ENCODE data around the gene CHRND.

Gene CHRND

DNA sequence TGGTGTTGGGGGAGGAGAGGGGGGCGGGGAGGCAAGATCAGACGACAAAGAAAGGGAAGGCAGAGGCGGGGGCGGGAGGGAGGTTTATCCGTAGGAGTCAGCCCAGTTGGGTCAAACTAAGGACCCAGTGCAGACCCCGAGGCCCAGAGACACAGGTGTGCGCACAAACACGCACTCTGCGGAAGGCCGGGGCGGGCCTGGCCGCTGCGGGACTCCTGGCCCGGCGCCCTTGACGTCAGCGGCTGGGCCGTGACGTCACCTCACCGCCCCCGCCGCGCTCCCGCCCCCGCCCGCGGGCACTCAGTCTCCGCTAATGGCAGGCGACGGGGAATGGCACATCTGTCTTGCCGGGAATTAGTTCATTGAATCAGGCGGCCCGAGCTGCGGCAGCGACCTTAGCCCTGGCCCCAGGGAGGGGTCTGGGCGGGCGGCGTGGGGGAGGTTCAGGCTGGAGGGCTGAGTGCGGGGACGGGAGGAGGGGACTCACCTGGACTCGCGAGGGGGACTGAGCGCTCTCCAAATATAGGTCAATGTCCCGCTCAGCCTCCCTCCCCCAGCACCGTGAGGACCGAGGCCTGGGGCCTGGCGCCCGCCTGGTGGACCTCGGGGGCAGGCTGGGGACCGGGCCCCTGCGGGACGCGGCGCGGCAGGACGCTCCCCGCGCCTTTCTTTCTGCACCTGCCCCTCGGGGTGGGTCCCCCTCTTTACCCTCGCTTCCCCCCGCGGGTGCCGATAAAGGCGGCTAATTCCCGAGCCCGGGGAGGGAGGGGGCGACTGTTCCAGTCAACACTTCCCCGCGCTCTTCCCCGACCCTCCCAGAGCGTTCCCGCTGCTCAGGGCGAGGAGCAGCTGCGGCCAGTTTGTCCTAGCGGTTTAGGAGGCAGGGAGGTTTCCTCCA lies 22.8 kb upstream of the CHRND start:
- DNase-seq (ENCODE audit: low spot score) = peak; percentile 83

DNA sequence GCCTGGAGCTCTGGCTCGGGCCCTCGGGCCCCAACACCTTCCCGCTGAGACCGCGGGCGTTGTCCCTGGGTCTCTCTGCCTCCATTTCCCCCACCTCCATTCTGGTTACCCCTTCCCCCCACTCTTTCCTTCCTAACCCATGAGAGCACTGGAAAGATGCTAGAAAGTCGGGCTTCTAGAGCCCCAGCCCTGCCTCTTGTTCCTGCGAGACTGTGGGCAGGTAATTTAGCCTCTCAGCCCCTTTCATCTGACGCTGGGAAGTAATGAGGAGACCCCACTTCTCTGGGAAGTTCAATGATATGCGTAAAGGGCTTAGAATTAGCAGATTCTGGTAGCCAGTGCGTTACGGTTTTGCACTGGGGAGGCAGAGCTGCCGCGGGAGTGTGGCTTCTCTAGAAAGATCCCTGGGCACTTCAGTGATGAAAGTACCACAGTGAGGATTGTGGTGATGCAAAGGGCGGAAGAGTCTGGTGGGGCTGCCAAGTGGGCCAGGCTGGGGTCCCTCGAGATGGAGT lies 22.1 kb upstream of the CHRND start:
- DNase-seq (ENCODE audit: low spot score) = no peak

DNA sequence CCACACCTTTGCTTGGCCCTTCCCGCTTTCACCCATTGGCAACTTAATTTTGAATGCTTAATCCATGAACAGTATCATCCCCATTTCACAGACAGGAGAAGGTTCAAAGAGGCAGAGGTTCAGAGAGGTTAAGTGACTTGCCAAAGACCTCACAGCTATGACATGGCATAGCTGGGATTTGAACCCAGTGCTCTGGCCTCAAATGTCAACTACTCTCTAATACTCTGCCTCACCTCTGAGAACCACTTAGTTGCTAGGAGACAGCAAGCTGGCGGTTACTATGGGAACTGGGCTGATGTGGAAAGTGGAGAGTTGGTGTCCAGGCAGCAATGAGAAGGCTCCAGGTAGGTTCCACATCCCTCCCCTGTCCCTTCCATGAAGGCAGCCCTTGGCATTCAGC lies 21.5 kb upstream of the CHRND start:
- DNase-seq (ENCODE audit: low spot score) = no peak

GRCh38 chr2:232505856-232506255 lies 20.1 kb upstream of the CHRND start:
- no peak for DNase-seq (ENCODE audit: low spot score)

DNA sequence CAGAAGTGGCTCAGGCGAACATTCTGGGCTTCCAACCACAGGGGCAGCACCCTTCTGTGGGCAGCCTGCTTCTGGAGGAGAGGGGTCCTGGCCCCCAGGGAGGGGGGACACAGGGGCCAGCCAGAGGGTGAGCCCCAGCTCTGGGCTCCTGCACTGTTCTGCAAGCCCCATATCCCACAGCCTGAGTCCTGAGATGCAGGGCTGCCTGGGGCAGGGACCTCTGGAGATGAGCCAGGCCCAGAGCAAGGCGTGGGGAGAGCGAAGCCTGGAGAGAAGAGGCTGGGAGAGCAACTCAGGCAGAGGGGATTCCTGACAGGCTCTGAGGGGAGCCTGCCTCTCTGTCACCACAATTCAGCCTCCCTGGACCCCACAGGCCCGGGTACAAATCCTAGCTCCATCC lies 19.3 kb upstream of the CHRND start:
- no peak for DNase-seq (ENCODE audit: low spot score)

DNA sequence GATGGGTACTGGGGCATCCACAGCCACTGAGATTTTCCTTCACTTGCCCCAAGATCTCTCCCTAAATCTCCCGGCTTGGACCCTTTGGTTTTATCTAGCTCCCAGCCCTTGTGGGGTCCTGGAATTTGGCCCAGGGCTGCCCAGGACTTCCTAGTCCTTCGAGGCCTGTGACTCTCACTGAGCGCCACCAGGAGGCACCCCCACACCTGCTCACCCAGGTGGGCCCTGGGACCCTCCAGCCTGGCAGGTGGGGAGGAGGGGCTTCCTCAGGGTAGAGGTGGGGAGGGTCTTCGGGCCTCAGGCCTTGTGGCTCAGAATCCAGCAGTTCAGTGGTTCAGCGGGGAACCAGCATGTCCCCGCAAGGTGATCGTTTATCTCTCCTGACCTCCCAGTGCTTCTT lies 17.7 kb upstream of the CHRND start:
- no peak for DNase-seq (ENCODE audit: low spot score)

GRCh38 chr2:232511336-232511890 lies 14.5 kb upstream of the CHRND start:
- no peak for DNase-seq (ENCODE audit: low spot score)

DNA sequence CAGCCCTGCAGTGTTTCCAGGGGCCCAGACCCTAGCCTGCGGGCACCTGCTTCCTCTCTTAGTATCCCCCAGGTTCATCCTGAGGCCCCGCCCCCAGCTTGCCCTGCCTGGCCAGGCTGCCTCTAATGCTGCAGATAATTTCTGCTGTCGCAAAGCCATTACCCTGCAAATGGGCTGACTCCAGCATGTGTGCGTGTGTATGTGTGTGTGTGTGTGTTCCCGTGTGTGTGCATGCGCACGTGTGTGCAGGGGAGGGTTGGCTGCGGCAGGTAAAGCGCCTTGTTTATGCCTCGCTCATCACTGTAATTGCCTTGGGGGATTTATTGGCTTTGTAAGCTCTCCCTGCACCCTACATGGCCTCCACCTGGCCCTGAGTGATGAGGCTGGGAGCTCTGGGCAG lies 13.4 kb upstream of the CHRND start:
- DNase-seq (ENCODE audit: low spot score) = no peak

DNA sequence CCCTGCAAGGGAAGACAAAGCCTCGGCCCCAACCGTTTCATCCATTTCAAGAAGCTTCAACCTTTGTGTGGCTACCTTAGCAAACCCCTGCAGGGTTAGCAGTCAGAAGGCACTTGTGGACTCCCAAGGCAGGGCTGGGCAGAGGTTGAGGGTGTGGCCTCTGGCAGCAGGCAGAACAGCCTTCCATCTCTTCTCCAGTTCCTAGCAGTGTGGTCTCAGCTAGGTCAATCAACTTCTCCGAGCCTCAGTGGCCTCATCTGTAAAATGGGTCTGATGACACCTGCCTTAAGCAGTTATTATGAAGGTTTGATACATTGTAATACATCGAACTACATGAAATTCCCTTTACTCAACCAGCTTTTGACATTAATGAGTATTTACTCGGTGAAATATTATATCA lies 12.6 kb upstream of the CHRND start:
- no peak for DNase-seq (ENCODE audit: low spot score)

DNA sequence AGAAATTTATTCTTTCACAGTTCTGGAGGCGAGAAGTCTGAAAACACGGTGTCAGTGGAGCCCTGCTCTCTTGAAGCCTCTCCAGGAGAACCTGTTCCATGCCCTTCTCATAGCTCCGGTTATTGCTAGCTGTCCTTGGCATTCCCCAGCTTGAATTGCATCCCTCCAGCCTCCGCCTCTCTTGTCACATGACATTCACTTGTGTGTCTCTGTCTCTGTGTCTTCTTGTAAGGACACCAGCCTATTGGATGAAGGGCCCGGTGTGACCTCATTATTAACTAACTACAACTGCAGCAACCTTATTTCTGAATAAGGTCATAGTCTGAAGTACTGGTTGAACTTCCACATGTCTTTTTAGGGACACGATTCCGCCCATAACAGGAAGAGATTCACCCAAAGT lies 10.3 kb upstream of the CHRND start:
- no peak for DNase-seq (ENCODE audit: low spot score)

DNA sequence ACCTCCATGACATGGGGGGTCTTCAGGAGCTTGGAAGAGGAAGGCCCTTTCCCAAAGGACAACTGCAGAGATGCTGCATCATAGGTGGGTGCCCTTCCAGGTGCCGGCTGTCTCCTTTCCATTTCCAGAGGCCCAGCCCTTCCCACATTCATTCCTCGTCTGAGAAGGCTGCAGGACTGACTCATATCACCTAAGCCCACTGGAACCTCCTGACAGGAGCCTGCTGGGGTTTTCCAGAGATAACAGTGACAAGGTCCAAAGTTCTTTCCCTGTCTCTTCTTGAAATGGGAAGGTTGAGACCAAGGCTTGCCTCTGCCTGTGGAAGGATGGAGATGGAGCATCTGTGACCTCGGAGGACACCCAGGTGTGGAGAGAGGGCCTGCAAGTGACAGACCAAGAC lies 9.4 kb upstream of the CHRND start:
- DNase-seq (ENCODE audit: low spot score) = no peak

- DNase-seq (ENCODE audit: low spot score) = no peak
Measured at GRCh38 chr2:232518844-232519243, 7.1 kb upstream of the CHRND start.

DNA sequence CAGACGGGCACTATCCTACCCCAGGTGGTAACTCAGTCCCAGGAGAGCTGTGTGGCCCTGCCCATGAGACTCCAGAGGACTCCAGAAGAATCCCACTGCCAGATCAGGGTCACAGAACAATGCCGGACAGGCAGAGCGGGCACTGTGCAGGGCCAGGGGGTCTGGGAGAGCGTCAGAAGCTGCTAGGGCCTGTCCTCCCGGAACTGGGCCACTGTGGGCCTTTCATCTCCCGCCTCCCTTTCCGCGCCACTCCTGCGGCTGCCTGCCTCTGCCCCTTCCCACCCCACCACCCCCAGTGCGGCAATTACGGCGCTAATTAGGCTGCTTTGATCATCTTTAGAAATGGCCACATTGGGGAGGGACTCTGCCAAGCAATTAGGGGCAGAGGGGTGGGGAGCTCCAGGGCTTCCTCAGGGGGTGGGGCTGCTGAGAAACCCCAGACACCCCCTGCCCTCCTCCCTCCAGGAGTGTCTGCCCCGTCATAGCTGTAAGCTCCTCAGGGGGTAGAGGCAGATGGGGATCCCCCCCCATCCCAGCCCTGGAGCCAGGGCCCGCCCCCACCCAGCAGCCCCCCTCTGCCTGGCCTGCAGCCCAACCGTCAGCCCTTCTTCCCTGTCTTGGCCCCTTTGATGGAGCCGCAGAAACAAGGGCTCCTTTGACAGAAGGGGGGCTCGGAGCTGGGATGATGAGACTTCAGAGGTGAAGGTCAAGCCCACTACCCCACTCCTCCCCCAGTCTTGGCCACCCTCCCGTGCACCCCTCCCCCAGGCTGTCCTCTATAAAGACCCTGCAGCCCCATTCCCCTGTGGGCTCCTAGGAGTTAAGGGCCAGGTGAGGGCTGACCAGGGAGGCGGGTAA lies 6.2 kb upstream of the CHRND start, which contains the start of gene PRSS56:
TSS of gene PRSS56 (plus strand) at position 808 of the 858 bp plus-strand sequence. CDS start 211 bp downstream, outside the sequence.
- DNase-seq (ENCODE audit: low spot score) = no peak

- no peak for DNase-seq (ENCODE audit: low spot score)
Measured at GRCh38 chr2:232520489-232520888, 5.5 kb upstream of the CHRND start.

DNA sequence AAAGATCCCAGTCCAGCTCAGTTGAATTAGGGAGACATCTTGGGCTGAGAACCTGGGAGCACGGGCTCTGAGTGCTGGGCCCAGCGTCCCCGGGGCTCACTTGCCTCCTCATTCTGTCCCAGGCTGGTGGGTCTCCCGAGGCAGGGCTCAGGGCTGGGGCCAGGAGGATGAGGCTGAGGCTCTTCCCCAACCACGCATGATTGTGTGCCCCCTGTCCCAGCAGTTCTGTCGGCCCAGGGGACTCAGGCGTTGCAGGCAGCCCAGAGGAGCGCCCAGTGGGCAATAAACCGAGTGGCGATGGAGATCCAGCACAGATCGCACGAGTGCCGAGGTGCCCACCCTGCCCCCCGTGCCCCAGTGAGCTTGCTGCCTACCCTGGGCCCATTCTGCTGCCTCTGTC lies 4.9 kb upstream of the CHRND start:
- no peak for DNase-seq (ENCODE audit: low spot score)

DNA sequence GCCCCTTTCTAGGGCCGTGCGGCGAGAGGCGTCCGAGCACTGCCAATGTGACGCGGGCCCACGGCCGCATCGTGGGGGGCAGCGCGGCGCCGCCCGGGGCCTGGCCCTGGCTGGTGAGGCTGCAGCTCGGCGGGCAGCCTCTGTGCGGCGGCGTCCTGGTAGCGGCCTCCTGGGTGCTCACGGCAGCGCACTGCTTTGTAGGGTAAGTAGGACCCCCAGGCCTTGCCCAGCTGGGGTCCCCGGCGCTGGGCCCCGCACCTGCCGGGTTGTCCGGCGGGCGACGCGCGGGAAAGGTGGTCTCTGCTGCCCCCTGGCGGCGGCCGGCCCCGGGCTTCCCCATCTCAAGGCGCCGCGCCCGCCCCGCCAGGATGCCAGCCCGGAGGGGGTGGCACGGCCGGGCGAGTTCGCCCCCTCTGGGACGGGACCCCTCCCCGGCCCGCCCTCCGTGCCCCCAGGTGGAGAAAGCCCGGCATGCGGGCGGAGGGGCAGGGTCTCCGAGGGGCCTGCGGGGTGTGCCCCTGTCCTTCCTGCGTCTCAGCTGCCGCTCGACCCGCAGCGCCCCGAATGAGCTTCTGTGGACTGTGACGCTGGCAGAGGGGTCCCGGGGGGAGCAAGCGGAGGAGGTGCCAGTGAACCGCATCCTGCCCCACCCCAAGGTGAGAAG lies 3.9 kb upstream of the CHRND start:
- peak; percentile 95 for DNase-seq (ENCODE audit: low spot score)

- no peak for DNase-seq (ENCODE audit: low spot score)
Measured at GRCh38 chr2:232522623-232523401, 3.1 kb upstream of the CHRND start.

DNA sequence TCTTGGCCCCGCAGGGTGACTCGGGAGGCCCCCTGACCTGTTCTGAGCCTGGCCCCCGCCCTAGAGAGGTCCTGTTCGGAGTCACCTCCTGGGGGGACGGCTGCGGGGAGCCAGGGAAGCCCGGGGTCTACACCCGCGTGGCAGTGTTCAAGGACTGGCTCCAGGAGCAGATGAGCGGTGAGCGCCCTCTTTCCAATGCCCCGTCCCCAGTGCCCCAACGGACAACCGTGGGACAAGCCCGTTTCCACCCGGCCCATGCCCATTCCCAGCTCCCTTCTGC lies 2.6 kb upstream of the CHRND start:
- DNase-seq (ENCODE audit: low spot score) = no peak

DNA sequence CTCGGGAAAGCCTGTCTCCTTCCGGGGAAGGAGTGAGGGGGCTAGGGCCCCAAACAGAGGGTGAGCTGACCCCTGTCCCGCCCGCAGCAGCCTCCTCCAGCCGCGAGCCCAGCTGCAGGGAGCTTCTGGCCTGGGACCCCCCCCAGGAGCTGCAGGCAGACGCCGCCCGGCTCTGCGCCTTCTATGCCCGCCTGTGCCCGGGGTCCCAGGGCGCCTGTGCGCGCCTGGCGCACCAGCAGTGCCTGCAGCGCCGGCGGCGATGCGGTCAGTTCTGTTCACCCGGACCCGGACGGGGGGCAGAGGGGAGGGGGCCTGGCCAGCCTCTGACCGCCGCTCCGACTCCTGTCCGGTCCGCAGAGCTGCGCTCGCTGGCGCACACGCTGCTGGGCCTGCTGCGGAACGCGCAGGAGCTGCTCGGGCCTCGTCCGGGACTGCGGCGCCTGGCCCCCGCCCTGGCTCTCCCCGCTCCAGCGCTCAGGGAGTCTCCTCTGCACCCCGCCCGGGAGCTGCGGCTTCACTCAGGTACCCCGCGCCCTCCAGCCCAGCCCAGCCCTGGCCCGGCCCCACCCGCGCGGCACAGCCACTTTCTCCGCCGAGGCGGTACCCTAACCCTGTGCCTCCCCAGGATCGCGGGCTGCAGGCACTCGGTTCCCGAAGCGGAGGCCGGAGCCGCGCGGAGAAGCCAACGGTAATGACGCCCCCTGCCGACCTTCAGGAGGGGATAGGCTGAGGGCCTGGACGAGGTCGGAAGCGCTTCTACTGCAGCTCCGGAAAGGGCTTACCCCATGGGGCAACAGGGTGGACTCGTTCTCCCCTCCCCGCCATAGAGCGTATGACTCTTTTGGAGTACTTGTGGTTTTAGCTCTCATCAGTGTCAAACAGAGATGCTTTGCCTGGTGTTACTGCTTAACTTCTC lies 2.0 kb upstream of the CHRND start:
- DNase-seq (ENCODE audit: low spot score) = peak; percentile 85

DNA sequence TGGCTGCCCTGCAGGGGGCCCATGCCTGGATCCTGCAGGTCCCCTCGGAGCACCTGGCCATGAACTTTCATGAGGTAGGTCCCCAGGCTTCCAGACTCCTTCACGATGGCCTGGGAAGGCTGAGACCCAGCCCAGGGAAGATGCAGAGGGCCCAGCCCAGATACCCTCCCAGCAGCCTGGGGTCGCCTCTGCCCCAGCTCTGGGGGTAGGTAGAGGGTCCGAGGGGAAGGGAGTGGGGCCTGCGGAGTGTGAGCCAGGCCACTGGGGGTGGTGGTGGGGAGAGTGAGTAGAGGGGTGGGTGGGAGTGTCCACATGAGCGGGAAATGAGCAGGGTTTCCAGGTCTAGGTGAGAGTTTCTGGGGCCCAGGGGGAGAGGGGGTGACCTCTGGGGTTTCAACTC lies 1.2 kb upstream of the CHRND start:
- DNase-seq (ENCODE audit: low spot score) = no peak
